ENCODE measurements around the gene COL4A1. TPM values are rescaled to one million over a fixed set of nuclear protein-coding genes. Genes with fewer than 3 reads are reported as not detected.

Gene COL4A1
- total and polyA plus RNA-seq, 2 of the 13 experiments (the other 11 are each of a cell fraction or from before 2014, with no cell fraction given) = not detected

DNA sequence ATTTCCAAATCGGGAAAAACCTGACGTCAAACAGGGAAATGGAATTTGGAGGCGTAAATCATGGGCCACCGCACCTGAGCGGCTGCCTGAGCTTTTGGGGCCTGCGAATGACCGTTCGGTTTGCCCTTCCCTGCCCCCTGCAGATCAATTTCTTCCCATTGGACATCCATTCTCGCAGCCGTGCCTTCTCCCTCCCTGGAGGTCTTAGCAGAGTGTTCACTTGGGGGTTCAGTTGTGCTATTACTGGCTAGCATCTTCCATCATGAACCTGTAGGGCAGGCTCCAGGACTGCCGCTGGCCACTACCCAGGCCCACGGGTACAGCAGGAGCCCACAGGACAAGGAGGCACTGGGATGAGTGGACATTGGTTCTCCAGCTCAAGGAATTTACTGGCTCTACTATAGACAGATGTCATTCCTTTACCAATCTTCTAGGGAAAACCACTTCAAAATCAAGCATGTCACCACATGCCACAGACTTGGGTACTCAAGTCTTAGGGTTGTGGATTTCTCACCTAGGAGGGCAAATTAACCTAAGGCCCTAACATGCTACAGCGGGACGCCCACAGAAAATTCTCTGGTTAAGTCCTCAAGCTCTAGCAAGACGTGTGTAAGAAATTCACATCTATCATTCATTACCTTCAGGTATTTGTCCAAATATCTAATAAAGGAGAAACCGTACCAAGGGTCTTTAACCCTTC lies 75.5 kb downstream of the COL4A1 start:
- FAIRE-seq = no peak
- no peaks in the 10 kb centered on the region for H3K79me2 ChIP-seq (ENCODE audit: insufficient read depth, low read length)

DNA sequence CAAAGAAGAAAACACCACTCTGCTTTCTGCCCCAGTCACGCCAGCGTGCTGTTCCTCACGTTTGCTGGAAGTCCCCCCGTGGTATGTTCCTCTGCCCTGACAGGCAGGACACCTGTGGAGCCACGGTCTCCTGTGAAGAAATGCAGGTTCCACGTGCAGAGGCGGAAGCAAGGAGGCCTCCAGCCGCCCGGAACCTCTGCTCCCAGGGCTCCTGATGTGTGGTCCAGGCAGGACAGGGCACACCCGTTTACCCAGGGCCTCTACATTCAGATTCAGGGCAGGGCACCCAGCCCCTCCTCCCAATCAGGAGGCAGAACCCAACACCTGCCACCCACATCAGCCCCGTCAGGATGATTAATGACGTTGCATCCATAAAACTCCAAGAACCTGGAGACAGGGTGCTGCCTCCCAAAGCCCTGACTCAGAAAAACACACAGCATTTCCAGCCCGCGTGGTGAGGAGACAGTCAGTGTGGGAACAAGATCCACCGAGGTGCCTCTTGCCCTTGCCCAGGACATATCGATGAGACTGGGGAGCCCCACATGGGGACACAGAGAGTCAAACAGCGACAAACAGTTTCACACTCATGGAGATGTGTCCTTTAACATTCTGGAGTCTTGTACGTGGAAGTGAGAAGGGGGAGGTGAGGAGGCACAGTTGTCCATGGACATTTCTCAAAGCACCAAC lies 76.2 kb downstream of the COL4A1 start:
- Histone ChIP-seq H3K4me2 (ENCODE audit: low read depth, low read length) (no peak overlapping the region), H3K9ac (ENCODE audit: insufficient read depth, low read depth, low read length) (no peak overlapping the region), H3K36me3 (replicated peaks in 1 of 2; ENCODE audit: control insufficient read depth in 1 of 2, insufficient read depth in 2 of 2, low read length in 2 of 2) (no peaks in the 10 kb centered on the region), H3K9me3 (ENCODE audit: low read length) (no peaks in the 10 kb centered on the region), H3K27ac (ENCODE audit: extremely low read length, insufficient read depth, low read length) (no peak overlapping the region), H4K20me1 (ENCODE audit: insufficient read depth, low read length) (no peaks in the 10 kb centered on the region), H3K4me3 (replicated peaks in 1 of 3; ENCODE audit: insufficient read depth in 1 of 3, low read depth in 2 of 3, low read length in 3 of 3) (no peak overlapping the region), H2AFZ (ENCODE audit: low read length) (no peak overlapping the region), H3K4me1 (ENCODE audit: insufficient read depth, low read length) (no peaks in the 10 kb centered on the region), H3K27me3 (ENCODE audit: control insufficient read depth in 1 of 2, insufficient read depth in 2 of 2, low read length in 2 of 2) (peaks cover 3 to 51% of the 10 kb centered on the region in 2 experiments; a peak in 3 of 5 replicates), H3K79me2 (ENCODE audit: insufficient read depth, low read length) (no peaks in the 10 kb centered on the region)
- 23% methylated on average over 8 of the region's 18 CpGs for WGBS (ENCODE audit: low lambda C conversion rate)
- ChIA-PET POLR2A (no interaction called here), CTCF (ENCODE audit: low intra/inter-chr PET ratio, low total read pairs) (no interaction called here)
- ATAC-seq (no peak), FAIRE-seq (no peak), DNase-seq (ENCODE audit: low spot score) (no peak)
- intact Hi-C loops (cut with micrococcal nuclease; ENCODE audit: unreplicated experiment) (no loop called here), in situ Hi-C loops (cut with HindIII; ENCODE audit: extremely low pct_ligation_motif_present, low pct_unique_long_range_greater_than_20kb) (no loop called here)
- no TSS peak for BruUV-seq (replicated peaks)
- TF ChIP-seq SUZ12 (IDR thresholded peaks at IDR 0.05; ENCODE audit: low read depth, low read length) (no peak), CENPX (CRISPR knock-in tag; IDR thresholded peaks at IDR 0.05) (no peak), ATAD3A (CRISPR knock-in tag; IDR thresholded peaks at IDR 0.05) (no peak), ZNF496 (CRISPR knock-in tag; IDR thresholded peaks at IDR 0.05; ENCODE audit: insufficient replicate concordance) (no peak), ZNF232 (CRISPR knock-in tag; IDR thresholded peaks at IDR 0.05; ENCODE audit: borderline replicate concordance) (no peak), ZFP37 (CRISPR knock-in tag; IDR thresholded peaks at IDR 0.05; ENCODE audit: borderline replicate concordance) (no peak)
- TF ChIP-seq, protein P1, sequence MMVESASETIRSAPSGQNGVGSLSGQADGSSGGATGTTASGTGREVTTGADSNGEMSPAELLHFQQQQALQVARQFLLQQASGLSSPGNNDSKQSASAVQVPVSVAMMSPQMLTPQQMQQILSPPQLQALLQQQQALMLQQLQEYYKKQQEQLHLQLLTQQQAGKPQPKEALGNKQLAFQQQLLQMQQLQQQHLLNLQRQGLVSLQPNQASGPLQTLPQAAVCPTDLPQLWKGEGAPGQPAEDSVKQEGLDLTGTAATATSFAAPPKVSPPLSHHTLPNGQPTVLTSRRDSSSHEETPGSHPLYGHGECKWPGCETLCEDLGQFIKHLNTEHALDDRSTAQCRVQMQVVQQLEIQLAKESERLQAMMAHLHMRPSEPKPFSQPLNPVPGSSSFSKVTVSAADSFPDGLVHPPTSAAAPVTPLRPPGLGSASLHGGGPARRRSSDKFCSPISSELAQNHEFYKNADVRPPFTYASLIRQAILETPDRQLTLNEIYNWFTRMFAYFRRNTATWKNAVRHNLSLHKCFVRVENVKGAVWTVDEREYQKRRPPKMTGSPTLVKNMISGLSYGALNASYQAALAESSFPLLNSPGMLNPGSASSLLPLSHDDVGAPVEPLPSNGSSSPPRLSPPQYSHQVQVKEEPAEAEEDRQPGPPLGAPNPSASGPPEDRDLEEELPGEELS (CRISPR knock-in tag; IDR thresholded peaks at IDR 0.05) = no peak
- TF ChIP-seq, protein P2, sequence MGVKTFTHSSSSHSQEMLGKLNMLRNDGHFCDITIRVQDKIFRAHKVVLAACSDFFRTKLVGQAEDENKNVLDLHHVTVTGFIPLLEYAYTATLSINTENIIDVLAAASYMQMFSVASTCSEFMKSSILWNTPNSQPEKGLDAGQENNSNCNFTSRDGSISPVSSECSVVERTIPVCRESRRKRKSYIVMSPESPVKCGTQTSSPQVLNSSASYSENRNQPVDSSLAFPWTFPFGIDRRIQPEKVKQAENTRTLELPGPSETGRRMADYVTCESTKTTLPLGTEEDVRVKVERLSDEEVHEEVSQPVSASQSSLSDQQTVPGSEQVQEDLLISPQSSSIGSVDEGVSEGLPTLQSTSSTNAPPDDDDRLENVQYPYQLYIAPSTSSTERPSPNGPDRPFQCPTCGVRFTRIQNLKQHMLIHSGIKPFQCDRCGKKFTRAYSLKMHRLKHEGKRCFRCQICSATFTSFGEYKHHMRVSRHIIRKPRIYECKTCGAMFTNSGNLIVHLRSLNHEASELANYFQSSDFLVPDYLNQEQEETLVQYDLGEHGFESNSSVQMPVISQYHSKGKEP (CRISPR knock-in tag; IDR thresholded peaks at IDR 0.05) = no peak

More for the DNA sequence above, 75.5 kb downstream of the COL4A1 start:
- H3K4me1 ChIP-seq (ENCODE audit: insufficient read depth, low read length) = no peaks in the 10 kb centered on the region
- BruUV-seq (replicated peaks) = no TSS peak
- TF ChIP-seq HHEX (CRISPR knock-in tag; IDR thresholded peaks at IDR 0.05) = no peak
- no peak for TF ChIP-seq ZNF883 (CRISPR knock-in tag; IDR thresholded peaks at IDR 0.05; ENCODE audit: not compliant biosample characterization)
- no peak for TF ChIP-seq GZF1 (CRISPR knock-in tag; IDR thresholded peaks at IDR 0.05)
- H3K36me3 ChIP-seq (replicated peaks in 1 of 2; ENCODE audit: control insufficient read depth in 1 of 2, insufficient read depth in 2 of 2, low read length in 2 of 2) = no peaks in the 10 kb centered on the region
- no peak overlapping the region for H3K9ac ChIP-seq (ENCODE audit: insufficient read depth, low read depth, low read length)
- POLR2A ChIA-PET = no interaction called here
- WGBS (ENCODE audit: low lambda C conversion rate) = 34% methylated on average over 15 of the region's 16 CpGs
- no peak overlapping the region for H2AFZ ChIP-seq (ENCODE audit: low read length)
- H3K27ac ChIP-seq (ENCODE audit: extremely low read length, insufficient read depth, low read length) = no peak overlapping the region
- DNase-seq (ENCODE audit: low spot score) = no peak
- intact Hi-C loops (cut with micrococcal nuclease; ENCODE audit: unreplicated experiment) = no loop called here
- no peak overlapping the region for H3K4me2 ChIP-seq (ENCODE audit: low read depth, low read length)
- H3K9me3 ChIP-seq (ENCODE audit: low read length) = no peaks in the 10 kb centered on the region
- ATAC-seq = no peak
- H4K20me1 ChIP-seq (ENCODE audit: insufficient read depth, low read length) = no peaks in the 10 kb centered on the region
- in situ Hi-C loops (cut with HindIII; ENCODE audit: extremely low pct_ligation_motif_present, low pct_unique_long_range_greater_than_20kb) = no loop called here
- peaks cover 3 to 53% of the 10 kb centered on the region in 2 experiments; a peak in 3 of 5 replicates for H3K27me3 ChIP-seq (ENCODE audit: control insufficient read depth in 1 of 2, insufficient read depth in 2 of 2, low read length in 2 of 2)
- no peak overlapping the region for H3K4me3 ChIP-seq (replicated peaks in 1 of 3; ENCODE audit: insufficient read depth in 1 of 3, low read depth in 2 of 3, low read length in 3 of 3)
- CTCF ChIA-PET (ENCODE audit: low intra/inter-chr PET ratio, low total read pairs) = no interaction called here
